Renal pelvis (tissue), 12 donors: ENCODE results near the gene POMGNT2. TPM values are rescaled to one million over a fixed set of nuclear protein-coding genes. Genes with fewer than 3 reads are reported as not detected.

Source experiments
- DNase-seq: peaks from one replicate; pipeline ENCODE4 v3.0.0-alpha.2; 2013
- long read RNA-seq, 16 experiments: transcript quantifications; one replicate each; lab custom pipeline, GENCODE V29; 2026
- polyA plus RNA-seq, 3 donors: library from polyadenylated mRNA; unstranded; fragments of 120-200 nt; gene quantifications; one replicate each; pipeline ENCODE4 v1.2.1, GENCODE V29; 2013; ENCODE audit not compliant: insufficient read length in 3 of 3

POMGNT2 gene
- 10 to 100 TPM; 23.2 to 26.1 (median 24.8) TPM for polyA plus RNA-seq
- long read RNA-seq, donor 1, transcript POMGNT2-201 (2 exons, 2,544 nt): major isoform, 13 of 13 reads
- long read RNA-seq, donor 1, partial matches to known transcripts: 0 of 13 reads
- long read RNA-seq, donor 1, other reads (novel, unspliced or antisense): 0 of 13 reads
- long read RNA-seq, donor 2, transcript POMGNT2-201 (2 exons, 2,544 nt): major isoform, 12 of 12 reads
- long read RNA-seq, donor 2, partial matches to known transcripts: 0 of 12 reads
- long read RNA-seq, donor 2, other reads (novel, unspliced or antisense): 0 of 12 reads
- long read RNA-seq, donor 3, transcript POMGNT2-201 (2 exons, 2,544 nt): major isoform, 13 of 13 reads
- long read RNA-seq, donor 3, partial matches to known transcripts: 0 of 13 reads
- long read RNA-seq, donor 3, other reads (novel, unspliced or antisense): 0 of 13 reads
- long read RNA-seq, donor 4, transcript POMGNT2-201 (2 exons, 2,544 nt): major isoform, 7 of 7 reads
- long read RNA-seq, donor 4, partial matches to known transcripts: 0 of 7 reads
- long read RNA-seq, donor 4, other reads (novel, unspliced or antisense): 0 of 7 reads
- long read RNA-seq, donor 5, transcript POMGNT2-201 (2 exons, 2,544 nt): major isoform, 14 of 20 reads
- long read RNA-seq, donor 5, partial matches to known transcripts: 6 of 20 reads
- long read RNA-seq, donor 5, other reads (novel, unspliced or antisense): 0 of 20 reads
- long read RNA-seq, donor 6, transcript POMGNT2-201 (2 exons, 2,544 nt): major isoform, 14 of 14 reads
- long read RNA-seq, donor 6, partial matches to known transcripts: 0 of 14 reads
- long read RNA-seq, donor 6, other reads (novel, unspliced or antisense): 0 of 14 reads
- long read RNA-seq, donor 7, transcript POMGNT2-201 (2 exons, 2,544 nt): major isoform, 21 of 21 reads
- long read RNA-seq, donor 7, partial matches to known transcripts: 0 of 21 reads
- long read RNA-seq, donor 7, other reads (novel, unspliced or antisense): 0 of 21 reads
- long read RNA-seq, donor 8, transcript POMGNT2-201 (2 exons, 2,544 nt): major isoform, 9 of 18 reads
- long read RNA-seq, donor 8, partial matches to known transcripts: 9 of 18 reads
- long read RNA-seq, donor 8, other reads (novel, unspliced or antisense): 0 of 18 reads
- long read RNA-seq, donor 9, transcript POMGNT2-201 (2 exons, 2,544 nt): major isoform, 18 of 18 reads
- long read RNA-seq, donor 9, partial matches to known transcripts: 0 of 18 reads
- long read RNA-seq, donor 9, other reads (novel, unspliced or antisense): 0 of 18 reads
- long read RNA-seq, donor 10, transcript POMGNT2-201 (2 exons, 2,544 nt): major isoform, 10 of 10 reads
- long read RNA-seq, donor 10, partial matches to known transcripts: 0 of 10 reads
- long read RNA-seq, donor 10, other reads (novel, unspliced or antisense): 0 of 10 reads
- long read RNA-seq, donor 11, transcript POMGNT2-201 (2 exons, 2,544 nt): major isoform, 6 of 6 reads
- long read RNA-seq, donor 11, partial matches to known transcripts: 0 of 6 reads
- long read RNA-seq, donor 11, other reads (novel, unspliced or antisense): 0 of 6 reads
- long read RNA-seq, donor 12, transcript POMGNT2-201 (2 exons, 2,544 nt): major isoform, 22 of 22 reads
- long read RNA-seq, donor 12, partial matches to known transcripts: 0 of 22 reads
- long read RNA-seq, donor 12, other reads (novel, unspliced or antisense): 0 of 22 reads
- long read RNA-seq, donor 13, partial matches to known transcripts: 0 of 3 reads
- long read RNA-seq, donor 13, other reads (novel, unspliced or antisense): 0 of 3 reads
- long read RNA-seq, donor 14: 0 reads
- long read RNA-seq, donor 15, transcript POMGNT2-201 (2 exons, 2,544 nt): major isoform, 7 of 23 reads
- long read RNA-seq, donor 15, partial matches to known transcripts: 16 of 23 reads
- long read RNA-seq, donor 15, other reads (novel, unspliced or antisense): 0 of 23 reads
- long read RNA-seq, donor 16, transcript POMGNT2-201 (2 exons, 2,544 nt): major isoform, 7 of 8 reads
- long read RNA-seq, donor 16, partial matches to known transcripts: 0 of 8 reads
- long read RNA-seq, donor 16, other reads (novel, unspliced or antisense): 0 of 8 reads

GRCh38 chr3:43105596-43106292 lies at the start of gene POMGNT2:
POMGNT2 (minus strand) TSS chr3:43106079; CDS start chr3:43081431, 24,648 bp downstream.
- peak; percentile 87 for DNase-seq

DNA sequence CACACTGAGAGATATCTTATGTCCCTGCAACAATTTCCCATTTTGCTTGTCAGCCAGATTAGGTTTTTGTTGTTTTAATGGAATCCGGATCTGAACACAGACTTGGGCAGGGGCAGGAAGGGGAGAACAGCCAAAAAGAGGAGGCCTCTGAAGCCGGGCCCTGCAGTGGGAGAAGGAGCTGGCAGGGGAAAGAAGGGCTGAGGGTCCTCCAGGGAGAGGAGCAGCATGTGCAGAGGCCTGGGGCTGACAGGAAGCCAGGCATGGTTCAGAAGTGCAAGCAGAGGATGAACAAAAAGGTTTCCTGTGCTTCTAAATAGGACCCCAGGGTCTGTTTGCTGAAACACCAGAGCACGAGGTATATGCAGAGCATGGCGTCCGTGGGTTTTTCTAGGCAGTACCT lies 49.1 kb upstream of the POMGNT2 start:
- DNase-seq: no peak

DNA sequence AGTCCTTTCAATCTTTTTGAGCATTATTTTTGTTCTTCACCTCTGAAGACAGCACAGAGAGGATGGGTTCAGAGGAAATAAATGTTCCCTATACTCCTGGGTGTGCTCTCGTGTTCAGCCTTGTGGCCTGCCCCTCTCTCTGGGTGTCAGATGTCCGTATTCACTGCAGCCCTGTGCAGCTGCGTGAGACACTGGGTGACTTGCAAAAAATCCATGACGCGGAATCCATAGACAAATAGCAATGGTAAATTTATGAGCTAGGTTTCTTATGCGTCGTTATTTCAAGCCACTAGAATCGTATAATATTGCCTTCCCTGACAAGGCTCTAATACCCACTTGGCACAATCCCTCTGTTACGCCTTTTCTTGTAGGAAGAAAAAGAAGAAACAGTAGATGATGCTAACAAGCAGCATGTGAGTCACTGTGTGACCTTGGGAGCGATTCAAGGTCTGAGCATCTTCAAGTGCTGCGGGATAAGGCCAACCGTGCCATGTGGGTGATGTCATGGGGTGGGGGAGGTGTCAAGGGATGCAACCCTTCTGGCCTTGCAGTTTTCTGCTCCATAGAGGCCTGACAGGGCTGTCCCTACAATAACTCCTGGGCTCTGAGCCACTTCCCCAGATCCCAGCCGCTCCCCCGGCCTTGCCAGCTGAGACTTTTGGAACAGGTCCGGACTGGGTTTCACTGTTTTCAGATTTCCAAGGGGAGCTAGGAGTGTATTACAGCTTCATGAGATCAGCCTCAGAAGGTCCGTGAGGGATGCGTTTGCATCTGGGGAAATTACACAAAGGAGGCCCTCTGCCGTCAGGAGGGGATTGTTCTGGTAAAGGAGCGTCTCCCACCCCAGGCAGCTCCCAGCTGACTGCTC lies 47.6 kb upstream of the POMGNT2 start:
- DNase-seq: peak; percentile 16

DNA sequence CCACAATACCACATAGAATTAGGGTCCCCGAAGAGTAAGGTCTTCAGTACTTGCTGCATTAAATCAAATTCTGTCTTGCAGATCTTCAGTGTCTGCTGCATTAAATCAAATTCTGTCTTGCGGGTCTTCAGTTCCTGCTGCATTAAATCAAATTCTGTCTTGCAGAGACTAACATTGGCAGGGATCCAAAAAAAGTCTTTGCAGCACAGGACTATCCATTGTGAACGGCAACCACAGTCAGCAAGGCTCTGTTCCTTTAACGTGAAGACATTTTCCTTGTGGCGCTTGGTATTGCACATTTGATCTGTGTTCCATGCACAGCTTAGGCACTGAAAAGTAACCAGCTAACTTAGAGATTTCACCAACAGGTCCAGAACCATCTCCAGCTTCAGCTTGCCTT lies 46.8 kb upstream of the POMGNT2 start:
- peak; percentile 20 for DNase-seq

- no peak for DNase-seq
These were observed 42.2 kb upstream of the POMGNT2 start for GRCh38 chr3:43148033-43148432.

- DNase-seq: no peak
These were observed 40.7 kb upstream of the POMGNT2 start for GRCh38 chr3:43146599-43146998.

DNA sequence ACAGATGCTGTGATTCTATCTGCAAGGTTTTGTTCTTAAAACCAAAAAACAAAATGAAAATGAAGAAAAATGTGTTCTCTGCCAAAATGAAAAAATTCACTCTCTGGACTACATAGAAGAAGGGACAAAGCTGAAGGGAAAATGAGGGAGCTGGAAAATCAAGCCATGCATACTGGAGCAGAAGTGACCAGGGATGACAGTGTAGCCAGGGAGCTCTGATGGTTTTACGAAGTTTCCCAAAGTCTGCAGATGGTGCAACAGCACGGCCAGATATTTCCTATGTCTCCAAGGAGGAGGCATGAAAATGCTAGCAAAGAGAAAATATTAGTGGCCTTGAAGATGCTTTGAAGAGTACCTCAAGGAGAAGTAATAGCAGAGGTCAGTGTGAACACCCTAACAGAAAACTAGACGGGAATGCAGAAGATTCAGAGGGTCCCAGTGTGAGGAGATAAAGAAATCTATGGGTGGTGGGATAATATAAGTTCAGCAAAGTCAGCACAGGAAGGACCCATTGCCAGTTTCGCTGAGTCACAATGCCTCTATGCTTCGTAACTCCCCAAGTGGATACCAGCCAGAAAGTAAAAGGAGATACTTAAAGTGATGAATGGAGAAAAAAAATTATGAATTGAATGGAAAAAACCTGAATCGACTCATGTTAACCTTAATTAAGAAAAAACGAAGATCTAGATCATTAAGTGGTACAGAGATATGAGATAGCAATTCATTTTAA lies 39.0 kb upstream of the POMGNT2 start:
- no peak for DNase-seq

DNA sequence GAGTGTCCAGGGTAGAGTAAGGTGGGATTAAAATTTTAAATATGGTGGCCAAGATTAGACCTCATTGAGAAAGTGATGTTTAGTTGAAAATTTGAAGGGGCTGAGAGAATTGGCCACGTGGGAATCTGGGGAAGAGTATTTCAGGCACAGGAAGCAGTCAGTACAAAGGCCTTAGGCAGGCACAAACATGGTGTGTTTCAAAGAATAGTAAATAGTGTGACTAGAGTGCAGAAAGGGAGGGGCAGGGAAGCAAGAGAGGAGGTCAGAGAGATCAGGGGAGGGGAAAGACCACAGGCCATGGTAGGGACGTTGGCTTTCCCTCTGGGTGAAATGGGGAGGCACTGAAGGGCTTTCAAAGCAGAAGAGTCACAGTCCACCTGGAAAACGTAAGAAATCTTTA lies 36.6 kb upstream of the POMGNT2 start:
- DNase-seq: no peak

- no peak for DNase-seq
These were observed 32.8 kb upstream of the POMGNT2 start for GRCh38 chr3:43138488-43139231.

DNA sequence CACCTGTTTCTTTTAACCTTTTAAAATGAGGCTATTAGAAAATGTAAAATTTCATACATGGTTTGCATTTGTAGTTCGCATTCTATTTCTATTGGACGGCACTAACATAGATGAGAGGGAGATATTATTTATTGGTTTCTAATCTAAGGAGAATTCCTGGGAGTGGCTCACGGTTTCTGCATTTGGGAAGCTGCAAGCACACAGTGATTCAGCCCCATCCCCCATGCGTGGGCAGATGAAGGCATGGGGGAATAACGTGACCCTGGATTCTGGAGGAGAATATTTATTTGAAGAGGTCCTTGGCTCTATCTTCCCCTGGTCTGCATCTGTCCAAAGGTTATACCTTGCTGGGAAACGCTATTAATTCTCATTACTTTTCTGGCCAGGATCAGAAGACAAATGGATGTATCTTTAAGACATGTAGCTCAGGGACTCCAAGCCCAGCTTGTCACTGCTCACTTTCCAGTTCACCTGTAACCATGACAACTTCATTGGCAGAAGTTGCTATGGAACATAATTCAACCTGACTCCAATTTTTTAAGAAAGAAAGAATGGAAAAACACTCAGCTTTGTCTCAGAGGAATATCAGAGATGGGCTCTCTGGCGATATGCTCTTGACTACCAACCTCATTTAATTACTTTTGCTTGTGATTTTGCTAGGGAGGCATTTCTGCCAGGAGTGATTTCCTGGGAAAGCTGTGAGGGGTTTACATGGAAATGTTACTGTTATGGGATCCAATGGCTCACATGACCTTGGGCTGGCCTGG lies 27.2 kb upstream of the POMGNT2 start:
- DNase-seq: no peak

- no peak for DNase-seq
These were observed 26.3 kb upstream of the POMGNT2 start for GRCh38 chr3:43132193-43132592.

DNA sequence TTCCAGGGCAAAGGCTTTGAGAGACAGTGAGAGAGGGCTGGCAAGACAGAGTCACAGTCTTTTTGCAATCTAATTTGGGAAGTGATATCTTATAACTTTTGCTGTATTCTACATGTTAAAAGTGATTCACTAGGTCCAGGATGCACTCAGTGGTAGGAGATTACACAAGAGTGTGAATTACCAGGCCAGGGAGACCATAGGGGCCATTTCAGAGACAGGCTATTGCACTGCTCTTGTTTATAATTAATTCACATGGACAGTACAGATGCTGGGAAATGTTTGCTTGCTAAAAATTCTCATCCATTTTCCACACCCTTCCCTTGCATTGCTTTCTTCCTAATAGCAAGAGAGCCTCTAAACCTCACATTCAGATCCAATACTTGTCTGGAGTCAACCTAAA lies 22.6 kb upstream of the POMGNT2 start:
- no peak for DNase-seq

- no peak for DNase-seq
These were observed 20.7 kb upstream of the POMGNT2 start for GRCh38 chr3:43126536-43126935.

DNA sequence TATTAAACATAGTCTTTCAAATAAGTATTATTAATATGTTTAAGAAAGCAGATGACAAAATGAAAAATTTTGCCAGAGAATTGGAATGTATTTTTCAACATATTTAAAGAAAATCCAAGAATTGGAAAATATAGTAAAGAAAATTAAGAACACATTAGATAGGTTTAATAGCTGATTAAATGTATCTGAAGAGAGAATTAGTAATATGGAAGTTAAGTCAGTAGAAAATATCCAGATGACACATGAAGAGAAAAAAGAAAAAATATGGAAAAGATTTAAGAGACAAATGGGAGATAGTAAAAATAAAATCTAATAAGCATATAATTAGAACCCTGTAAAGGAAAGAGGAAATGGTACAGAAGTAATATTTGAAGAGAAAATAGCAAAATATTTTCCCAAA lies 18.0 kb upstream of the POMGNT2 start:
- no peak for DNase-seq

DNA sequence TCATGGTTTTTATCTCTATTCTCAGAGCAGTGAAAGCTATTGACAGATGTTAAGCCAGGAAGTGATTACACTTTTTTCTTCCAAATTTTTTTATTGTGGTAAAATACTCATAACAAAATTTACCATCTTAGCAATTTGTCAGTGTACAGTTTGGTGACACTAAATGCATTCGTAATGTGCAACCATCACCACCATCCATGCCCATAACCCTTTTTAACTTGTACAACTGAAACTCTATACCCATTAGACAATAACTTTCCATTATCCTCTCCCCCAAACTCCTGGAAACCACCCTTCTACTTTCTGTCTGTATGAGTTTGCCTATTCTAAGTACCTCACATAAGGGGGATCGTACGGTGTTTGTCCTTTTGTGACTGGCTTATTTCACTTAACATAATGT lies 15.1 kb upstream of the POMGNT2 start:
- no peak for DNase-seq

GRCh38 chr3:43117257-43117656 lies 11.4 kb upstream of the POMGNT2 start:
- no peak for DNase-seq
